Inflammatory macrophage treated with lipopolysaccharide for 1 hour (primary cell): Measurements from ENCODE around the gene IFNA5.

Source experiments
- DNase-seq, 2 donors: peaks; one replicate each; pipeline ENCODE4 v3.0.0-alpha.2; 2020 to 2022

The IFNA5 gene

DNA sequence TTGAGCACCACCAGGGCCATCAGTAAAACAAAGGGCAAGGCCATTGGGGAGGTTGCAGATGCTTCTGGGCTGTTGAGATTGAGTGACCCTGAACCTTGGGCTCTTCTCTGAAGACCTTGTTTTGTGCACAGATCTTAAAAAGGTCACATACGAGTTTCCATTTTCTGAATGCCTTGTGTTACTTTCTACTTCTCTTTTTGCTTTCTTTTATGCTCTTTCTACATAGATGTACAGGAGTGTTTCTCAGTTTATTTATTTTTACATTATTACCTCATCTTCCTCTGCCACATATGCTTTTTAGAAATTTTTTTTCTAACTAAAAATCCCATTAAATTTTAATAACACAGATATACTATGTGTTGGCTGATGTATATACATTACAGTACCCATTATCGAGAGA is at the start of gene IFNA5:
TSS of gene IFNA5 (minus strand) at position 101 of the 400 bp plus-strand sequence. CDS start at position 44, 57 bp downstream.
- DNase-seq: no peak

- DNase-seq: no peak
These were observed 45.7 kb upstream of the IFNA5 start, which contains the start of gene IFNA6 for GRCh38 chr9:21350787-21351186. Gene IFNA6 (minus strand): TSS chr9:21350887. CDS start chr9:21350887, 0 bp downstream.

- no peak for DNase-seq
These were observed 43.4 kb upstream of the IFNA5 start for GRCh38 chr9:21348430-21348970.

- DNase-seq: no peak
These were observed 35.6 kb upstream of the IFNA5 start for GRCh38 chr9:21340735-21341134.

GRCh38 chr9:21336457-21336856 is 31.3 kb upstream of the IFNA5 start:
- DNase-seq: no peak

DNA sequence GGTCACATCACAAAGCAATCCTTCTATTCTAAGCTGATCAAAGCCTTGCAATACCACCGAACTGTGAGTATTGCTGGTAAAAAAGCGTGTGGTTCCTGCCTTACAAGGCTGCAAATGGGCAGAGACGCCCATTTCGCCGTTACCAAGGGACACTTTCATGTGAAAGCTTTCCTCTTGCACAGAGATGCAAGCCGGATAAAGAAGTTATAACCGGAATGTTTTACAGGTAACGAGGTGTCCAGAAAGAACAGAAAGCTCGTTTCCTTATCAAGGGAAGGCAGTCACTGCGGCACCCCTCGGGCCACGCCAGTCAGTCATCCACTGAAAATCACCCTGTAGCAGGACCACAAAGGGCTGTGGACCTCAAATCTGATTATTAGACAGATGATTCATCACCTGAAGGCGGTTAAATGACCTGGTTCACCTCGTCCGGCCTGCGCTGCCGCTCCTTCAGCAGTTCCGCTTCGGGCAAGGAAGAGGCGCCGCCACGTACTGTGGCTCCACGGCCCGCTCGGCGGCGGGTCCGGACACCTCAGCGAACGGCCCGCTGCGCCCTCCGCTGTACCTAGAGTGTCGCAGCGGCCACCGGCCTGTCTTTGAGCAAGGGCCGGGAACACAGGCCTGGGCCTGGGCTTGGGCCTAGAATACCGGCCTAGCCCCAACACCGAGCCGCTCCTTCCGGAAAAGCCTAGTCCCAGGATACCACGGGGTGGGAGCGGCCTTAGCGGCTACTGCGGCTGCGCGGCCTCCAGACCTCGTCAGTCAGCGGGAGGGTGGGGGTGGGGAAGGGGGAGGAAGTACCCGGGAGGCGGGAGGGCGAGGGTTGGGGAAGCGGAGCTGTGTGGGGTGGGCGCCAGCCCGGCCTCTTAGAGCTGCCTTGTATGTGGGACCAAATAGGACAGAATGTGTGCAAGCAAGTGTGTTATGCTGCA is 29.9 kb upstream of the IFNA5 start, which contains the start of gene KLHL9:
TSS of gene KLHL9 (minus strand) at position 704 of the 932 bp plus-strand sequence. CDS start at position 159, 545 bp downstream.
- peak; percentile 88 to 91 for DNase-seq

- DNase-seq: peak in 1 of 2 donors; percentile 11
These were observed 28.1 kb upstream of the IFNA5 start for GRCh38 chr9:21333226-21333625.

DNA sequence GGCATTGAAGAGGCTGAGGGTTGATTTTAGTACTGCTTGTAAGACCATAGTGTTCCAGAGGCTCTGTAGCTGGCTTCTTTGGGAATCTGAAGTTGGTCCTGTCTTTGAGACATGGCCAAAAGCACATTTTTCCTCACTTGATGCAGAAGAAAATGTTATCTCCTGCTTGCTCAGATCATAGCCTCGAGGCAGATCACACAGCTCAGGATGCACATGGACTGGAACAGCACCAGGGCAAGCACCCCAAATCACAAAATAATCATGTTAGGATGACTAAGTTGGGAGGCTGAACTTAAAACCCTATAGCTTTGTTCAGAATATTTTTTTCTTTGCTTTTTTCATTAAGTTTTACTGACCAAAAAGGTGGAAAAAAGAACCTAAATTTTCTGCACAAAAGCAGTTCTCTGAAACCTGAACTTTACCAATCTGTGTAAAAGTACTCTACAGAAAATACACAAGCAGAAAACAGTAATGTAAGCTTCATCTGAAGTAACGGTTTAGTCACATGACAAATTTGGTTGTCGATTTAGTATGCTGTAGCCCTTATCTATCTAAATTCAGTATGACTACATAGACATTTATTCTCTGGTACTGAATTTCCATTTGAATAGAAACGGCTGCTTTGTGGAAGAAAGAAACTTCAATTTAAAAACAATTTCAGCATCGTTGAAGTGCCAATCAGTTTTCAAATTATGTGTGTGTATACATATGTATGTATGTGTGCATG is 26.7 kb upstream of the IFNA5 start:
- DNase-seq: no peak

- peak; percentile 37 to 82 for DNase-seq
These were observed 21.5 kb upstream of the IFNA5 start for GRCh38 chr9:21326526-21327139.

DNA sequence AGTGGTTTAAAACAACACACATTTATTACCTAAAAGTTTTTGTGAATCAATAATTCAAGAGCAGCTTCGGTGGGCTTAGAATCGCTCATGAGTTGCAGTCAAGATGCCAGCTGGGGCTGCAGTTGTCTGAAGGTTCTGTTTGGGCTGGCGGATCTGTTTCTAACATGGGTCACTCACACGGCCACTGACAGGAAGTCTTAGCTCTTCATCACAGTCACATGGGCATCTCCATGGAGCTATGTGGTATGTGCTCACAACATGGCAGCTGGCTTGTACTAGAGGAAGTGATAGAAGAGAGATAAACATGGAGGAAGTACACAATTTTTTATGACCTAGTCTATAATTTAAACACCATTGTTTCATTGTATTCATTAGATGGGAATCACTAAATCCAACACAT is 18.9 kb upstream of the IFNA5 start:
- peak in 1 of 2 donors; percentile 30 for DNase-seq

GRCh38 chr9:21322911-21323461 is 17.9 kb upstream of the IFNA5 start:
- no peak for DNase-seq

GRCh38 chr9:21320465-21320864 is 15.4 kb upstream of the IFNA5 start:
- DNase-seq: no peak

GRCh38 chr9:21317956-21318923 is 13.1 kb upstream of the IFNA5 start:
- DNase-seq: peak; percentile 31 to 68

- DNase-seq: no peak
These were observed 11.7 kb upstream of the IFNA5 start for GRCh38 chr9:21316860-21317259.

DNA sequence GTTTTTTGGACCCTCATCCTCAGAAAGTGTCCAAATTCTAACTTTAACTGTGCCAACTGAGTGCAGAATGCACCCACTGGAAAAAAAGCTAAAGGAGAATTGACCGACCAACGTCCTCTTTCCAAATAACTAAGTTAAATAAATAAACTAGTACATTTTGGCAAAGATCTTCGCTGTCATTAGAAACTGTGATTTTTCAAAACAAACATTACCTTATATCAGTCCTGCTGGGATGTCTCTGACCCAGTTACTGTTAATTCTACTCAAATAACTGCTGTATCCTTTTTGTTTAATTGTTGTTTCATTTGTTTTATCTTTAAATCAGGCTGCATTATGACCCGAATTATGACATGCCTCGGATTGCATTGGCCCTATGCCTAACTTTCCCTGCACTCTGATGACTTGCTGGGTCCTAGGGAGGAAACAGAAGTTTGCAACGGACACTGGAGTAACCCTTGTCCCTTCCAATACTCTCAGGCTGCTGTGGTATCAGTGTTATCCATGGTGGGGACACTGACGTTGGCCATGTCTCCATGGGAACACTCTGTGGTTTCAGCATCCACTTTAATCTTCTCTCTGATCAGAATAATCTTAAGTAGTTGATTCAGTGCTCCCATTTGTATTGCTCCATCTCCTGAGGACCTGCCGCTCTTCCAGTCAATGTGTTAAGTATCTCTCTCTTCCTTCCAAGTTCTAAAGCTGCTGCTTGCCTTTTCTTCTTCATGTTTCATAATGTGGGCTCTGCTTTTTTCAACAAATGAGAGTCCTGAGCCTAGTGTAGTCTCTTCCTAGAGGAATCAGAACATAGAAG is 11.1 kb upstream of the IFNA5 start:
- no peak for DNase-seq

DNA sequence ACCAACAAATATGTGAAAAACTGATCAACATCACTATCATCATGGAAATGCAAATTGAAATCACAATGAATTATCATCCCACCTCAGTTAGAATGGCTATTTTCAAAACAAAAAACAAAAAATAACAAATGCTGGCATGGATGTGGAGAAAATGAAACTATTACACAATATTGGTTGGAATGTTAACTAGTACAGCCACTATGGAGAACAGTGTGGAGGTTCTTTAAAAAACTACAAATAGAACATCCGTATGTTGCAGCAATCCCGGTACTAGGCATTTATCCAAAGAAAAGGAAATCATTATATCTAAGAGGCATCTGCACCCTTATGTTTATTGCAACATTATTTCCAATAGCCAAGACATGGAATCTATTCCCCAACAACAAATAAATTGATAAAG is 9.0 kb upstream of the IFNA5 start:
- DNase-seq: no peak

GRCh38 chr9:21311889-21312288 is 6.8 kb upstream of the IFNA5 start:
- DNase-seq: no peak

- DNase-seq: peak; percentile 25 to 34
These were observed 9.1 kb downstream of the IFNA5 start for GRCh38 chr9:21295992-21296391.

- no peak for DNase-seq
These were observed 10.1 kb downstream of the IFNA5 start for GRCh38 chr9:21294904-21295538.

DNA sequence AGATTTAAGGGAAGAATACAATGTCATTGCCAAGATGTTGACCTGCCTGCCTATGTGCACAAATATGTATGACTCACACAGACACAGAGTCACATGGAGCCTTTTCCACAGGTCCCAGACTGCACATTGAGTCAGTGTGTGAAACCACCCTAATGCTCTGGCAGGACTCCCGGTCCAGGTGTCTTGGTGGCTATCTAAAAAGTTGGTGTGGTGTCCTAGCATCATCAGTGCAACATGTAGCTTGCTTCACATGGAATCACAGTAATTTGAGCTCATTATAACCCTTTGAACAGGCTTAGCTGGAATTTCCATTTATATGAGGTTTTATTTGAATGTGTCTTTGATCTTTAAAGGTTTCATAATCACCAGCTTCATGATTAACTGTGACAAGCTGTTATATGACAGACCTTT is 10.7 kb downstream of the IFNA5 start:
- DNase-seq: peak in 1 of 2 donors; percentile 12
